ENCODE data around the gene NLRC5. TPM values are rescaled to one million over a fixed set of nuclear protein-coding genes. Genes with fewer than 3 reads are reported as not detected.
A peak's percentile ranks its signal among the peaks of the same experiment; 100 is the strongest.

NLRC5 gene
- polyA plus RNA-seq, 1 experiment = 19.2 TPM

- no peaks in the 10 kb centered on the region; the same call in none of the 2 replicates for H3K36me3 ChIP-seq (ENCODE audit: control insufficient read depth, insufficient read depth, low read length)
- no peak for TF ChIP-seq CTCF (IDR thresholded peaks at IDR 0.05; ENCODE audit: insufficient read depth, low read depth, low read length)
- ChIA-PET CTCF (no interaction called here), POLR2A (no interaction called here)
- DNase-seq (ENCODE audit: low read depth) = no peak
- H3K27me3 ChIP-seq (ENCODE audit: control insufficient read depth, insufficient read depth, low read length) = no peaks in the 10 kb centered on the region
- no peak overlapping the region for H3K4me3 ChIP-seq (ENCODE audit: low read depth, low read length)
Measured at GRCh38 chr16:56981729-56982271, 7.6 kb upstream of the NLRC5 start.

DNA sequence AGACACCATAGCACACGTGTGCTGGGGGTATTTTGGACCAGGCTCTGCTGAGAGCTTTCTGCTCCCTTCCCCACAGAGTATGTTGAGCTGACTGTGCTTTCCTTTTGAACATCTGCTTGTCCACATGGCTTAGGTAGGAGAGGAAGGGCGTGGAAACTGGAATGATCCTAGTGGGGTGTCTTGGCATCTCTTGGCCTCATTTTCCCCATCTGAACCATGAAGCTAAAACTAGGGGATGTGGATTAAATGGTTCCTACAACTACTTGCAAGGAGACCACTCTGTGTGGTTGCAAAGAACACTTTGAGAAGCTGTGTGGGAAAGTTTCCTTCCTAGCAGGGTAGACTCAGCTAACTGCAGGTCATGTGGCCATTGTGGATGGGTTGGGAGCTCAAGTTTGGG, 6.7 kb upstream of the NLRC5 start:
- POLR2A ChIA-PET = no interaction called here

GRCh38 chr16:56983211-56983751, 6.1 kb upstream of the NLRC5 start:
- CTCF ChIA-PET = interaction anchor here (0.5 to 1.2 kb wide), 2 partner anchors 19 to 26 kb away, joined by 3 to 4 read pairs; no protein-coding TSS in a partner anchor
- no peak for DNase-seq (ENCODE audit: low read depth)

More for the DNA sequence above, 6.7 kb upstream of the NLRC5 start:
- Histone ChIP-seq H3K27me3 (ENCODE audit: control insufficient read depth, insufficient read depth, low read length) (no peaks in the 10 kb centered on the region), H3K36me3 (ENCODE audit: control insufficient read depth, insufficient read depth, low read length) (no peaks in the 10 kb centered on the region; the same call in none of the 2 replicates), H3K4me3 (ENCODE audit: low read depth, low read length) (no peak overlapping the region)
- TF ChIP-seq CTCF (IDR thresholded peaks at IDR 0.05; ENCODE audit: insufficient read depth, low read depth, low read length) = no peak
- DNase-seq (ENCODE audit: low read depth) = no peak
- CTCF ChIA-PET = interaction anchor here (1.2 kb wide), 1 partner anchor 18 kb away, joined by 3 read pairs; no protein-coding TSS in a partner anchor

GRCh38 chr16:56984639-56985038, 4.7 kb upstream of the NLRC5 start:
- DNase-seq (ENCODE audit: low read depth) = no peak
- ChIA-PET CTCF (interaction anchor here (0.5 to 1.3 kb wide), 2 partner anchors 20 to 36 kb away, joined by 3 to 6 read pairs; no protein-coding TSS in a partner anchor), POLR2A (no interaction called here)
- Histone ChIP-seq H3K4me3 (ENCODE audit: low read depth, low read length) (no peak overlapping the region), H3K27me3 (ENCODE audit: control insufficient read depth, insufficient read depth, low read length) (no peaks in the 10 kb centered on the region), H3K36me3 (ENCODE audit: control insufficient read depth, insufficient read depth, low read length) (no peaks in the 10 kb centered on the region; the same call in none of the 2 replicates)
- TF ChIP-seq CTCF (IDR thresholded peaks at IDR 0.05; ENCODE audit: insufficient read depth, low read depth, low read length) = no peak

More at GRCh38 chr16:56983211-56983751, 6.1 kb upstream of the NLRC5 start:
- no peak for TF ChIP-seq CTCF (IDR thresholded peaks at IDR 0.05; ENCODE audit: insufficient read depth, low read depth, low read length)
- Histone ChIP-seq H3K4me3 (ENCODE audit: low read depth, low read length) (no peak overlapping the region), H3K27me3 (ENCODE audit: control insufficient read depth, insufficient read depth, low read length) (no peaks in the 10 kb centered on the region), H3K36me3 (ENCODE audit: control insufficient read depth, insufficient read depth, low read length) (no peaks in the 10 kb centered on the region; the same call in none of the 2 replicates)
- POLR2A ChIA-PET = no interaction called here

- Histone ChIP-seq H3K27me3 (ENCODE audit: control insufficient read depth, insufficient read depth, low read length) (no peaks in the 10 kb centered on the region), H3K4me3 (ENCODE audit: low read depth, low read length) (no peak overlapping the region), H3K36me3 (ENCODE audit: control insufficient read depth, insufficient read depth, low read length) (no peaks in the 10 kb centered on the region; the same call in none of the 2 replicates)
- TF ChIP-seq CTCF (IDR thresholded peaks at IDR 0.05; ENCODE audit: insufficient read depth, low read depth, low read length) = no peak
- ChIA-PET CTCF (interaction anchor here (0.6 to 1.3 kb wide), 2 partner anchors 15 to 560 kb away, joined by 3 read pairs; no protein-coding TSS in a partner anchor), POLR2A (no interaction called here)
- peak; percentile 38 for DNase-seq (ENCODE audit: low read depth)
Measured at GRCh38 chr16:56985288-56985961, 3.9 kb upstream of the NLRC5 start.

Measured in BJ (cell line).